Tibial nerve (tissue), 3 donors: ENCODE measurements around the gene CLSTN1.

Experiments
- POLR2A ChIP-seq, 2 donors: fragments of 450-650 bp; IDR thresholded peaks; one replicate each; pipeline ENCODE4 v1.6.1; 2017; ENCODE audit warnings: antibody characterized with exemption in 2 of 2, mild to moderate bottlenecking in 2 of 2, moderate library complexity in 2 of 2
- TF ChIP-seq, protein P1 (sequence below), 5 experiments: fragments of 200-600 bp in 3 of 5; fragments of 450-650 bp in 2 of 5; sonication (generic) in 3 of 5; IDR thresholded peaks; one replicate each; pipeline ENCODE4 v1.5.1; 2016 to 2019; ENCODE audit warnings: antibody characterized with exemption in 5 of 5, mild to moderate bottlenecking in 3 of 5, moderate library complexity in 2 of 5

DNA sequence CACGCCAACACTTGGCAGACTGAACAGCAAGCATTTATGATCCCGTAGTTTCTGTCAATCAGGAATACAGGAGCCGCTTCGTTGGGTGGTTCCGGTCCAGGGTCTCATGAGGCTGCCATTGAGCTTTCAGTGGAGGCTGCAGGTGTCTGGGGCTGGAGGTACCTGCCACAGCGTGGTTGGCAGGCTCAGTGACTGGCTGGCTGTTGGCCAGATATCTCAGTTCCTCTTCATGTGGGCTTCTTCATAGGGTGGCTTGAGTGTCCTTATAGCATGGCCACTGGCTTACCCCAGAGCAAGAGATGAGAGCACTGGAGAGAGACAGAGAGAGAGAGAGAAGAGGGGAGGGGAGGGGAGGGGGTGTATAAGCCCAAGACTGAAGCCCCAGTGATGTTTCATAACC is 142.9 kb downstream of the CLSTN1 start:
- TF ChIP-seq, protein P1, sequence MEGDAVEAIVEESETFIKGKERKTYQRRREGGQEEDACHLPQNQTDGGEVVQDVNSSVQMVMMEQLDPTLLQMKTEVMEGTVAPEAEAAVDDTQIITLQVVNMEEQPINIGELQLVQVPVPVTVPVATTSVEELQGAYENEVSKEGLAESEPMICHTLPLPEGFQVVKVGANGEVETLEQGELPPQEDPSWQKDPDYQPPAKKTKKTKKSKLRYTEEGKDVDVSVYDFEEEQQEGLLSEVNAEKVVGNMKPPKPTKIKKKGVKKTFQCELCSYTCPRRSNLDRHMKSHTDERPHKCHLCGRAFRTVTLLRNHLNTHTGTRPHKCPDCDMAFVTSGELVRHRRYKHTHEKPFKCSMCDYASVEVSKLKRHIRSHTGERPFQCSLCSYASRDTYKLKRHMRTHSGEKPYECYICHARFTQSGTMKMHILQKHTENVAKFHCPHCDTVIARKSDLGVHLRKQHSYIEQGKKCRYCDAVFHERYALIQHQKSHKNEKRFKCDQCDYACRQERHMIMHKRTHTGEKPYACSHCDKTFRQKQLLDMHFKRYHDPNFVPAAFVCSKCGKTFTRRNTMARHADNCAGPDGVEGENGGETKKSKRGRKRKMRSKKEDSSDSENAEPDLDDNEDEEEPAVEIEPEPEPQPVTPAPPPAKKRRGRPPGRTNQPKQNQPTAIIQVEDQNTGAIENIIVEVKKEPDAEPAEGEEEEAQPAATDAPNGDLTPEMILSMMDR (IDR thresholded peaks at IDR 0.05), result no peak
- no peak for TF ChIP-seq POLR2A (IDR thresholded peaks at IDR 0.05)
